ENCODE data around the gene DNAH12. TPM values are rescaled to one million over a fixed set of nuclear protein-coding genes. Genes with fewer than 3 reads are reported as not detected.

Gene DNAH12
- total and polyA plus RNA-seq, 2 experiments from 2014 or later: not detected

DNA sequence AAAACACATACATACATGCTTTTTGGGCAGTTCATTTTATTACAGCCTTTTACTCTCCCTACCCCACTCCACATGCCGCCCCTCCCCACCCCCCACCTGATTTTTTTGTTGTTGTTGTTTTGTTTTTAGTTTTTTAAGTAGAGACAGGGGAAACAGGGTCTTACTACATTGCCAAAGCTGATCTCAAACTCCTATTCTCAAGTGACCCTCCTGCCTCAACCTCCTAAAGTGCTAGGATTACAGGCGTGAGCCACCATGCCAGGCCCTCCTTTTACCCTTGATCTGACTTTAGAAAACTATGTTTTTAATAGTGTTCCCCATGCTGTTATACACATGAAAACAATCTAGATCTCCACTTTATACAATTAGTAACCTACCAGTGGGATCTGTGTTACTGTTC is 26.7 kb upstream of the DNAH12 start:
- no peak overlapping the region for H3K4me3 Mint-ChIP-seq

DNA sequence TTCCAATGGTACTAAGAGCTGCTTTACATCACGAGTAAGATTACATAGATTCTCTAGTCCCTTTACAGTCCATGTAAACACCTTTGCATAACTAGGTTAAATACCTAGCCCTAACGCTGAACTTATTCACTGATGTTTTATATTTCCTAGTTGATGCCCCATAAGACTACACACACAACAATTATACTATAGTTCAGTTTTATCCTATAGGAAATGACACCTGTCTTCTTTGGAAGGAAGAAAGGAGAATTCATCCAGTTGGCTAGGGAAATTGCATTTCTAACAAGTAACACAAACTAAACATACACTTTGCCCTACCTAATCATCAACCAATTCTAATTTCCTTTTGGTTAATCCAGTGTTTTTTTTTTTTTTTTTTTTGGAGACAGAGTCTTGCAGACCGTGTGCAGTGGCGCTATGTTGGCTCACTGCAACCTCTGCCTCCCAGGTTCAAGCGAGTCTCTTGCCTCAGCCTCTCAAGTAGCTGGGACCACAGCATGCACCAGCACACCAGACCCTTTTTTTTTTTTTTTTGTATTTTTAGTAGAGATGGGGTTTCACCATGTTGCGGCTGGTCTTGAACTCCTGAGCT is 25.8 kb upstream of the DNAH12 start:
- Histone ChIP-seq H3K4me3 (no peak overlapping the region), H3K27ac (ENCODE audit: low read depth) (no peak overlapping the region), H3K4me2 (no peak overlapping the region), H3K36me3 (ENCODE audit: insufficient read depth) (peaks cover 42% of the 10 kb centered on the region), H2AFZ (no peak overlapping the region), H3K79me2 (replicated peaks; ENCODE audit: insufficient read depth) (no peaks in the 10 kb centered on the region), H3K9me2 (ENCODE audit: insufficient read depth) (no peaks in the 10 kb centered on the region), H3K27me3 (ENCODE audit: insufficient read depth) (no peaks in the 10 kb centered on the region), H4K20me1 (replicated peaks; ENCODE audit: insufficient read depth) (peaks cover 24% of the 10 kb centered on the region), H3K4me1 (ENCODE audit: insufficient read depth) (0 out of 2 replicates have a peak, but pooled peaks cover 8% of the 10 kb centered on the region), H3F3A (replicated peaks; ENCODE audit: low read depth) (no peaks in the 10 kb centered on the region; the same call in none of the 2 replicates)
- Mint-ChIP-seq H3K4me1 (no peaks in the 10 kb centered on the region), H3K9me3 (no peaks in the 10 kb centered on the region), H3K27me3 (ENCODE audit: insufficient read depth, low read depth, poor library complexity) (no peaks in the 10 kb centered on the region), H3K4me3 (no peak overlapping the region), H3K36me3 (ENCODE audit: low read depth) (peaks cover 40% of the 10 kb centered on the region), H3K27ac (no peak overlapping the region)
- DNase-seq (ENCODE audit: low spot score): no peak
- ATAC-seq: no peak
- TF ChIP-seq, protein P1, sequence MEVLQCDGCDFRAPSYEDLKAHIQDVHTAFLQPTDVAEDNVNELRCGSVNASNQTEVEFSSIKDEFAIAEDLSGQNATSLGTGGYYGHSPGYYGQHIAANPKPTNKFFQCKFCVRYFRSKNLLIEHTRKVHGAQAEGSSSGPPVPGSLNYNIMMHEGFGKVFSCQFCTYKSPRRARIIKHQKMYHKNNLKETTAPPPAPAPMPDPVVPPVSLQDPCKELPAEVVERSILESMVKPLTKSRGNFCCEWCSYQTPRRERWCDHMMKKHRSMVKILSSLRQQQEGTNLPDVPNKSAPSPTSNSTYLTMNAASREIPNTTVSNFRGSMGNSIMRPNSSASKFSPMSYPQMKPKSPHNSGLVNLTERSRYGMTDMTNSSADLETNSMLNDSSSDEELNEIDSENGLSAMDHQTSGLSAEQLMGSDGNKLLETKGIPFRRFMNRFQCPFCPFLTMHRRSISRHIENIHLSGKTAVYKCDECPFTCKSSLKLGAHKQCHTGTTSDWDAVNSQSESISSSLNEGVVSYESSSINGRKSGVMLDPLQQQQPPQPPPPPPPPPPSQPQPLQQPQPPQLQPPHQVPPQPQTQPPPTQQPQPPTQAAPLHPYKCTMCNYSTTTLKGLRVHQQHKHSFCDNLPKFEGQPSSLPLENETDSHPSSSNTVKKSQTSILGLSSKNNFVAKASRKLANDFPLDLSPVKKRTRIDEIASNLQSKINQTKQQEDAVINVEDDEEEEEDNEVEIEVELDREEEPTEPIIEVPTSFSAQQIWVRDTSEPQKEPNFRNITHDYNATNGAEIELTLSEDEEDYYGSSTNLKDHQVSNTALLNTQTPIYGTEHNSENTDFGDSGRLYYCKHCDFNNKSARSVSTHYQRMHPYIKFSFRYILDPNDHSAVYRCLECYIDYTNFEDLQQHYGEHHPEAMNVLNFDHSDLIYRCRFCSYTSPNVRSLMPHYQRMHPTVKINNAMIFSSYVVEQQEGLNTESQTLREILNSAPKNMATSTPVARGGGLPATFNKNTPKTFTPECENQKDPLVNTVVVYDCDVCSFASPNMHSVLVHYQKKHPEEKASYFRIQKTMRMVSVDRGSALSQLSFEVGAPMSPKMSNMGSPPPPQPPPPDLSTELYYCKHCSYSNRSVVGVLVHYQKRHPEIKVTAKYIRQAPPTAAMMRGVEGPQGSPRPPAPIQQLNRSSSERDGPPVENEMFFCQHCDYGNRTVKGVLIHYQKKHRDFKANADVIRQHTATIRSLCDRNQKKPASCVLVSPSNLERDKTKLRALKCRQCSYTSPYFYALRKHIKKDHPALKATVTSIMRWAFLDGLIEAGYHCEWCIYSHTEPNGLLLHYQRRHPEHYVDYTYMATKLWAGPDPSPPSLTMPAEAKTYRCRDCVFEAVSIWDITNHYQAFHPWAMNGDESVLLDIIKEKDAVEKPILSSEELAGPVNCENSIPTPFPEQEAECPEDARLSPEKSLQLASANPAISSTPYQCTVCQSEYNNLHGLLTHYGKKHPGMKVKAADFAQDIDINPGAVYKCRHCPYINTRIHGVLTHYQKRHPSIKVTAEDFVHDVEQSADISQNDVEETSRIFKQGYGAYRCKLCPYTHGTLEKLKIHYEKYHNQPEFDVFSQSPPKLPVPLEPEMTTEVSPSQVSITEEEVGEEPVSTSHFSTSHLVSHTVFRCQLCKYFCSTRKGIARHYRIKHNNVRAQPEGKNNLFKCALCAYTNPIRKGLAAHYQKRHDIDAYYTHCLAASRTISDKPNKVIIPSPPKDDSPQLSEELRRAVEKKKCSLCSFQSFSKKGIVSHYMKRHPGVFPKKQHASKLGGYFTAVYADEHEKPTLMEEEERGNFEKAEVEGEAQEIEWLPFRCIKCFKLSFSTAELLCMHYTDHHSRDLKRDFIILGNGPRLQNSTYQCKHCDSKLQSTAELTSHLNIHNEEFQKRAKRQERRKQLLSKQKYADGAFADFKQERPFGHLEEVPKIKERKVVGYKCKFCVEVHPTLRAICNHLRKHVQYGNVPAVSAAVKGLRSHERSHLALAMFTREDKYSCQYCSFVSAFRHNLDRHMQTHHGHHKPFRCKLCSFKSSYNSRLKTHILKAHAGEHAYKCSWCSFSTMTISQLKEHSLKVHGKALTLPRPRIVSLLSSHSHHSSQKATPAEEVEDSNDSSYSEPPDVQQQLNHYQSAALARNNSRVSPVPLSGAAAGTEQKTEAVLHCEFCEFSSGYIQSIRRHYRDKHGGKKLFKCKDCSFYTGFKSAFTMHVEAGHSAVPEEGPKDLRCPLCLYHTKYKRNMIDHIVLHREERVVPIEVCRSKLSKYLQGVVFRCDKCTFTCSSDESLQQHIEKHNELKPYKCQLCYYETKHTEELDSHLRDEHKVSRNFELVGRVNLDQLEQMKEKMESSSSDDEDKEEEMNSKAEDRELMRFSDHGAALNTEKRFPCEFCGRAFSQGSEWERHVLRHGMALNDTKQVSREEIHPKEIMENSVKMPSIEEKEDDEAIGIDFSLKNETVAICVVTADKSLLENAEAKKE (CRISPR knock-in tag; IDR thresholded peaks at IDR 0.05): no peak
- TF ChIP-seq ZNF331 (CRISPR knock-in tag; IDR thresholded peaks at IDR 0.05; ENCODE audit: low read depth) (no peak), POLR2AphosphoS5 (IDR thresholded peaks at IDR 0.05; ENCODE audit: low read depth) (no peak), EZH2 (IDR thresholded peaks at IDR 0.05; ENCODE audit: low read depth, unreplicated experiment) (no peak), NANOG (IDR thresholded peaks at IDR 0.05; ENCODE audit: borderline replicate concordance) (no peak), ZNF114 (CRISPR knock-in tag; IDR thresholded peaks at IDR 0.05) (no peak), EZH2phosphoT487 (IDR thresholded peaks at IDR 0.05; ENCODE audit: unreplicated experiment) (no peak), JUNB (IDR thresholded peaks at IDR 0.05; ENCODE audit: unreplicated experiment) (no peak)
- TF ChIP-seq, protein P2, sequence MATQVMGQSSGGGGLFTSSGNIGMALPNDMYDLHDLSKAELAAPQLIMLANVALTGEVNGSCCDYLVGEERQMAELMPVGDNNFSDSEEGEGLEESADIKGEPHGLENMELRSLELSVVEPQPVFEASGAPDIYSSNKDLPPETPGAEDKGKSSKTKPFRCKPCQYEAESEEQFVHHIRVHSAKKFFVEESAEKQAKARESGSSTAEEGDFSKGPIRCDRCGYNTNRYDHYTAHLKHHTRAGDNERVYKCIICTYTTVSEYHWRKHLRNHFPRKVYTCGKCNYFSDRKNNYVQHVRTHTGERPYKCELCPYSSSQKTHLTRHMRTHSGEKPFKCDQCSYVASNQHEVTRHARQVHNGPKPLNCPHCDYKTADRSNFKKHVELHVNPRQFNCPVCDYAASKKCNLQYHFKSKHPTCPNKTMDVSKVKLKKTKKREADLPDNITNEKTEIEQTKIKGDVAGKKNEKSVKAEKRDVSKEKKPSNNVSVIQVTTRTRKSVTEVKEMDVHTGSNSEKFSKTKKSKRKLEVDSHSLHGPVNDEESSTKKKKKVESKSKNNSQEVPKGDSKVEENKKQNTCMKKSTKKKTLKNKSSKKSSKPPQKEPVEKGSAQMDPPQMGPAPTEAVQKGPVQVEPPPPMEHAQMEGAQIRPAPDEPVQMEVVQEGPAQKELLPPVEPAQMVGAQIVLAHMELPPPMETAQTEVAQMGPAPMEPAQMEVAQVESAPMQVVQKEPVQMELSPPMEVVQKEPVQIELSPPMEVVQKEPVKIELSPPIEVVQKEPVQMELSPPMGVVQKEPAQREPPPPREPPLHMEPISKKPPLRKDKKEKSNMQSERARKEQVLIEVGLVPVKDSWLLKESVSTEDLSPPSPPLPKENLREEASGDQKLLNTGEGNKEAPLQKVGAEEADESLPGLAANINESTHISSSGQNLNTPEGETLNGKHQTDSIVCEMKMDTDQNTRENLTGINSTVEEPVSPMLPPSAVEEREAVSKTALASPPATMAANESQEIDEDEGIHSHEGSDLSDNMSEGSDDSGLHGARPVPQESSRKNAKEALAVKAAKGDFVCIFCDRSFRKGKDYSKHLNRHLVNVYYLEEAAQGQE (IDR thresholded peaks at IDR 0.05; ENCODE audit: unreplicated experiment): no peak

More for the DNA sequence above, 26.7 kb upstream of the DNAH12 start:
- H4K20me1 ChIP-seq (replicated peaks; ENCODE audit: insufficient read depth): peaks cover 21% of the 10 kb centered on the region
- no peaks in the 10 kb centered on the region for H3K9me2 ChIP-seq (ENCODE audit: insufficient read depth)
- H3K36me3 Mint-ChIP-seq (ENCODE audit: low read depth): peaks cover 49% of the 10 kb centered on the region
- H3K27me3 ChIP-seq (ENCODE audit: insufficient read depth): no peaks in the 10 kb centered on the region
- H3K27ac ChIP-seq (ENCODE audit: low read depth): no peak overlapping the region
- no peak overlapping the region for H3K4me2 ChIP-seq
- H3K9me3 Mint-ChIP-seq: no peaks in the 10 kb centered on the region
- H3K27ac Mint-ChIP-seq: no peak overlapping the region
- no peaks in the 10 kb centered on the region for H3K4me1 Mint-ChIP-seq
- no peak overlapping the region for H2AFZ ChIP-seq
- ATAC-seq (no peak), DNase-seq (ENCODE audit: low spot score) (no peak)
- 0 out of 2 replicates have a peak, but pooled peaks cover 8% of the 10 kb centered on the region for H3K4me1 ChIP-seq (ENCODE audit: insufficient read depth)
- H3K4me3 ChIP-seq: no peak overlapping the region
- H3K36me3 ChIP-seq (ENCODE audit: insufficient read depth): peaks cover 50% of the 10 kb centered on the region
- H3K79me2 ChIP-seq (replicated peaks; ENCODE audit: insufficient read depth): peaks cover 3% of the 10 kb centered on the region; the same call in 1 of the 2 replicates
- H3K27me3 Mint-ChIP-seq (ENCODE audit: insufficient read depth, low read depth, poor library complexity): no peaks in the 10 kb centered on the region
- no peak for TF ChIP-seq ZNF331 (CRISPR knock-in tag; IDR thresholded peaks at IDR 0.05; ENCODE audit: low read depth)
- TF ChIP-seq ZNF114 (CRISPR knock-in tag; IDR thresholded peaks at IDR 0.05): no peak
- TF ChIP-seq EZH2 (IDR thresholded peaks at IDR 0.05; ENCODE audit: low read depth, unreplicated experiment): no peak
- TF ChIP-seq STAT1 (IDR thresholded peaks at IDR 0.05; ENCODE audit: unreplicated experiment): no peak
- TF ChIP-seq CREB1 (CRISPR knock-in tag; IDR thresholded peaks at IDR 0.05; ENCODE audit: low read depth): no peak
- no peak for TF ChIP-seq POLR2AphosphoS5 (IDR thresholded peaks at IDR 0.05; ENCODE audit: low read depth)
- TF ChIP-seq JUNB (IDR thresholded peaks at IDR 0.05; ENCODE audit: unreplicated experiment): no peak
- no peak for TF ChIP-seq EZH2phosphoT487 (IDR thresholded peaks at IDR 0.05; ENCODE audit: unreplicated experiment)
- no peaks in the 10 kb centered on the region; the same call in none of the 2 replicates for H3F3A ChIP-seq (replicated peaks; ENCODE audit: low read depth)

All from GM23338 (cell line).